ENCODE data around the gene SLC47A2.

GRCh38 chr17:19709841-19710240, 6.5 kb downstream of the SLC47A2 start:
- TF ChIP-seq EZH2phosphoT487 (IDR thresholded peaks at IDR 0.05; ENCODE audit: insufficient read depth, low read depth) (no peak), EZH2 (IDR thresholded peaks at IDR 0.05; ENCODE audit: insufficient read depth, poor library complexity, severe bottlenecking) (no peak)
